GM23338 (cell line): ENCODE data around the gene PQBP1. TPM values are rescaled to one million over a fixed set of nuclear protein-coding genes. Genes with fewer than 3 reads are reported as not detected.
"Not testable (repeated sequence)": the region's sequence is repeated elsewhere in the genome, so short reads cannot be mapped to it uniquely, and the experiment has no call there.

Source experiments
- ATAC-seq: fragments of 200-7000 bp; cut with Tn5 transposase; 3 replicates; pipeline ENCODE4 v1.9.1; 2020
- DNase-seq: peaks from one replicate; pipeline ENCODE4 v3.0.0-alpha.2; 2015; ENCODE audit warnings: low spot score
- H2AFZ ChIP-seq: fragments of 200-600 bp; sonication (generic); 2 replicates; pipeline ENCODE4 v1.8.0; 2016; ENCODE audit warnings: antibody characterized with exemption, mild to moderate bottlenecking, moderate library complexity
- H3F3A ChIP-seq: fragments of 200-600 bp; sonication (generic); replicated peaks from 2 replicates; pipeline ENCODE4 v1.8.0; 2017; ENCODE audit warnings: antibody characterized with exemption, mixed run types, low read depth
- H3K27ac ChIP-seq: fragments of 200-600 bp; sonication (generic); 2 replicates; pipeline ENCODE4 v1.6.1; 2016; ENCODE audit warnings: low read depth
- H3K27me3 ChIP-seq: fragments of 200-600 bp; sonication (generic); 2 replicates; pipeline ENCODE4 v1.8.0; 2016; ENCODE audit warnings: mild to moderate bottlenecking, mixed run types, moderate library complexity; ENCODE audit not compliant: insufficient read depth
- H3K36me3 ChIP-seq: fragments of 200-600 bp; sonication (generic); 2 replicates; pipeline ENCODE4 v1.8.0; 2016; ENCODE audit warnings: mild to moderate bottlenecking; ENCODE audit not compliant: insufficient read depth
- H3K4me1 ChIP-seq: fragments of 200-600 bp; sonication (generic); 2 replicates; pipeline ENCODE4 v1.8.0; 2016; ENCODE audit warnings: mild to moderate bottlenecking, moderate library complexity; ENCODE audit not compliant: insufficient read depth
- H3K4me2 ChIP-seq: fragments of 200-600 bp; sonication (generic); 2 replicates; pipeline ENCODE4 v1.7.1; 2017; ENCODE audit warnings: mixed run types
- H3K4me3 ChIP-seq: fragments of 200-600 bp; sonication (generic); 2 replicates; pipeline ENCODE4 v1.6.1; 2016; ENCODE audit warnings: mixed run types
- H3K79me2 ChIP-seq: fragments of 200-600 bp; sonication (generic); replicated peaks from 2 replicates; pipeline ENCODE4 v1.8.0; 2017; ENCODE audit warnings: mild to moderate bottlenecking; ENCODE audit not compliant: insufficient read depth
- H3K9me2 ChIP-seq: fragments of 200-600 bp; sonication (generic); 2 replicates; pipeline ENCODE4 v1.8.0; 2017; ENCODE audit not compliant: insufficient read depth
- H4K20me1 ChIP-seq: fragments of 200-600 bp; sonication (generic); replicated peaks from 2 replicates; pipeline ENCODE4 v1.8.0; 2017; ENCODE audit warnings: mild to moderate bottlenecking; ENCODE audit not compliant: insufficient read depth
- H3K27ac Mint-ChIP-seq: 2 replicates; pipeline ENCODE4 v1.8.0; 2020; ENCODE audit warnings: inconsistent platforms, mild to moderate bottlenecking, moderate library complexity, mixed read lengths
- H3K27me3 Mint-ChIP-seq: 3 replicates; pipeline ENCODE4 v1.8.0; 2022; ENCODE audit warnings: low read depth, mild to moderate bottlenecking, moderate library complexity, mixed read lengths, inconsistent platforms; ENCODE audit not compliant: insufficient read depth, poor library complexity
- H3K36me3 Mint-ChIP-seq: 3 replicates; pipeline ENCODE4 v1.8.0; 2021; ENCODE audit warnings: low read depth, mild to moderate bottlenecking, inconsistent platforms, moderate library complexity, mixed read lengths
- H3K4me1 Mint-ChIP-seq: 3 replicates; pipeline ENCODE4 v1.8.0; 2020; ENCODE audit warnings: mild to moderate bottlenecking, inconsistent platforms, mixed read lengths
- H3K4me3 Mint-ChIP-seq: 3 replicates; pipeline ENCODE4 v1.8.0; 2021; ENCODE audit warnings: moderate library complexity, mild to moderate bottlenecking, inconsistent platforms, mixed read lengths
- H3K9me3 Mint-ChIP-seq: 3 replicates; pipeline ENCODE4 v1.8.0; 2020; ENCODE audit warnings: moderate library complexity, mild to moderate bottlenecking, inconsistent platforms, mixed read lengths
- CREB1 ChIP-seq: fragments of 250-450 bp; sonication (Bioruptor Pico); IDR thresholded peaks from 2 replicates; pipeline ENCODE4 v1.5.0; 2020; ENCODE audit warnings: low read depth, mild to moderate bottlenecking, moderate library complexity
- EZH2 ChIP-seq: fragments of 200-600 bp; sonication (generic); IDR thresholded peaks from one replicate; pipeline ENCODE4 v1.8.0; 2017; ENCODE audit warnings: antibody characterized with exemption, mild to moderate bottlenecking, low read depth; ENCODE audit not compliant: unreplicated experiment
- NANOG ChIP-seq: IDR thresholded peaks from 2 replicates; pipeline ENCODE4 v1.6.1; 2016; ENCODE audit warnings: antibody characterized with exemption, borderline replicate concordance
- POLR2AphosphoS5 ChIP-seq: IDR thresholded peaks from 2 replicates; pipeline ENCODE4 v1.6.1; 2016; ENCODE audit warnings: antibody characterized with exemption, low read depth
- ZNF114 ChIP-seq: fragments of 250-450 bp; sonication (Bioruptor Pico); IDR thresholded peaks from 2 replicates; pipeline ENCODE4 v1.5.0; 2020; ENCODE audit warnings: mild to moderate bottlenecking, moderate library complexity
- polyA plus RNA-seq: library from polyadenylated mRNA; unstranded; fragments of >200 nt; fragmentation: Nextera tagmentation; extraction: Ambion mirVana; gene quantifications from 2 replicates; pipeline ENCODE4 v1.2.1, GENCODE V29; 2016
- total RNA-seq: library from RNA; depleted of rRNA; stranded (reverse); fragments of >200 nt; shearing (Covaris generic); gene quantifications from 2 replicates; pipeline ENCODE4 v1.2.3, GENCODE V29; 2014
- TF ChIP-seq, protein P1 (sequence below), 2 experiments: fragments of 200-600 bp in 1 of 2; sonication (generic) in 1 of 2; conservative IDR thresholded peaks; 2 replicates each; pipeline versions ENCODE4 v1.5.1 to v1.6.1; 2016 to 2017; ENCODE audit warnings: antibody characterized with exemption in 2 of 2, low read depth in 2 of 2, mild to moderate bottlenecking in 2 of 2, moderate library complexity in 1 of 2
- TF ChIP-seq, protein P2 (sequence below): IDR thresholded peaks from 2 replicates; pipeline ENCODE4 v1.6.1; 2016; ENCODE audit warnings: antibody characterized with exemption

The PQBP1 gene
- total and polyA plus RNA-seq, 2 experiments from 2014 or later: 63.4 to 130 TPM

GRCh38 chrX:48853494-48853893 lies 44.2 kb upstream of the PQBP1 start:
- H3K9me3 Mint-ChIP-seq: peaks cover 22% of the 10 kb centered on the region
- H4K20me1 ChIP-seq, H3K4me1 Mint-ChIP-seq, DNase-seq, H3K36me3 ChIP-seq, H2AFZ ChIP-seq, ATAC-seq, H3F3A ChIP-seq, H3K27me3 Mint-ChIP-seq, H3K27me3 ChIP-seq, H3K36me3 Mint-ChIP-seq, H3K27ac ChIP-seq, H3K4me2 ChIP-seq, H3K27ac Mint-ChIP-seq, H3K9me2 ChIP-seq, H3K79me2 ChIP-seq, H3K4me1 ChIP-seq, H3K4me3 ChIP-seq, H3K4me3 Mint-ChIP-seq: not testable (repeated sequence)

DNA sequence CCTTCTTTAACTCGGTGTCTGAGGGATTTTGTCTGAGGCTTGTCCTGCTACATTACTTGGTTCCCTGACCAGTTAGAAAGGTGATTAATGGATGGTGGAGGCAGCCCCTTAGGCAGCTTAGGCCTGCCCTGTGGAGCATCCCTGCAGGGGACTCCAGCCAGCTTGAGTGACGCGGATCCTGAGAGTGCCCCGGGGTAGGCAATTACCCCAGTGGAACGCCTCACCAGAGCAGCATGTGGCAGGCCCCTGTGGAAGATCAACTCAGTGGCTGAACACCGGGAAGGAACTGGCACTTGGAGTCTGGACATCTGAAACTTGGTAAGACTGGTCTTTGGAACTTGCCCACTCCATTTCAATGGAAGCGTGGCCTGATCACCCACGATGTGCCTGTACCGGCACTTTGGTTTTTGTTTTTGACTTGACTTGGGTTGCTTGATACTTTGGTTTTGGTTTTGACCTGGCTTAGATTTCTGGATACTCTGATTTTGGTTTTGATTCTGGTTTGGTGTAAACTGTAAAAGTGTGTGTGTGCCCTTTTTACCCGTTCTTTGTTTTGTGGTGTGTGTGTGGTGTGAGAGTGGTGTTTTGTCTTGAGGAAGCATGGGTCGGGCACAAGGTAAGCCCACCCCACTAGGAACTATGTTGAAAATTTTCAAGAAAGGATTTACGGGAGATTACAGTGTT lies 43.5 kb upstream of the PQBP1 start:
- H3K4me3 ChIP-seq, H3K27ac ChIP-seq, H4K20me1 ChIP-seq, H3F3A ChIP-seq, H3K4me3 Mint-ChIP-seq, H3K27me3 Mint-ChIP-seq, ATAC-seq, H3K27me3 ChIP-seq, DNase-seq, H2AFZ ChIP-seq, H3K27ac Mint-ChIP-seq, H3K36me3 ChIP-seq, H3K36me3 Mint-ChIP-seq, H3K4me2 ChIP-seq, H3K4me1 Mint-ChIP-seq, H3K9me2 ChIP-seq, H3K4me1 ChIP-seq, H3K79me2 ChIP-seq: not testable (repeated sequence)
- peaks cover 22% of the 10 kb centered on the region for H3K9me3 Mint-ChIP-seq

GRCh38 chrX:48854898-48855297 lies 42.8 kb upstream of the PQBP1 start:
- Histone ChIP-seq H3K27me3 (no peaks in the 10 kb centered on the region), H4K20me1 (no peaks in the 10 kb centered on the region), H2AFZ (no peak overlapping the region), H3K4me2 (no peak overlapping the region), H3K79me2 (no peaks in the 10 kb centered on the region), H3K36me3 (no peaks in the 10 kb centered on the region), H3K27ac (no peak overlapping the region), H3K9me2 (no peaks in the 10 kb centered on the region), H3K4me1 (no peaks in the 10 kb centered on the region), H3F3A (no peaks in the 10 kb centered on the region), H3K4me3 (no peak overlapping the region)
- peaks cover 5% of the 10 kb centered on the region for H3K27me3 Mint-ChIP-seq
- H3K36me3 Mint-ChIP-seq: peaks cover 8% of the 10 kb centered on the region; the same call in 2 of the 3 replicates
- H3K27ac Mint-ChIP-seq: no peak overlapping the region
- TF ChIP-seq POLR2AphosphoS5: no peak
- TF ChIP-seq, protein P1, sequence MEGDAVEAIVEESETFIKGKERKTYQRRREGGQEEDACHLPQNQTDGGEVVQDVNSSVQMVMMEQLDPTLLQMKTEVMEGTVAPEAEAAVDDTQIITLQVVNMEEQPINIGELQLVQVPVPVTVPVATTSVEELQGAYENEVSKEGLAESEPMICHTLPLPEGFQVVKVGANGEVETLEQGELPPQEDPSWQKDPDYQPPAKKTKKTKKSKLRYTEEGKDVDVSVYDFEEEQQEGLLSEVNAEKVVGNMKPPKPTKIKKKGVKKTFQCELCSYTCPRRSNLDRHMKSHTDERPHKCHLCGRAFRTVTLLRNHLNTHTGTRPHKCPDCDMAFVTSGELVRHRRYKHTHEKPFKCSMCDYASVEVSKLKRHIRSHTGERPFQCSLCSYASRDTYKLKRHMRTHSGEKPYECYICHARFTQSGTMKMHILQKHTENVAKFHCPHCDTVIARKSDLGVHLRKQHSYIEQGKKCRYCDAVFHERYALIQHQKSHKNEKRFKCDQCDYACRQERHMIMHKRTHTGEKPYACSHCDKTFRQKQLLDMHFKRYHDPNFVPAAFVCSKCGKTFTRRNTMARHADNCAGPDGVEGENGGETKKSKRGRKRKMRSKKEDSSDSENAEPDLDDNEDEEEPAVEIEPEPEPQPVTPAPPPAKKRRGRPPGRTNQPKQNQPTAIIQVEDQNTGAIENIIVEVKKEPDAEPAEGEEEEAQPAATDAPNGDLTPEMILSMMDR (conservative IDR thresholded peaks at IDR 0.05; ENCODE audit: low read depth in 2 of 2): peak; percentile 38 to 58; a peak in 3 of 4 replicates
- peaks cover 22% of the 10 kb centered on the region for H3K9me3 Mint-ChIP-seq
- ATAC-seq: no peak; the same call in 2 of the 3 replicates
- no peak overlapping the region for H3K4me3 Mint-ChIP-seq
- peaks cover 6% of the 10 kb centered on the region for H3K4me1 Mint-ChIP-seq
- DNase-seq: peak; percentile 47

DNA sequence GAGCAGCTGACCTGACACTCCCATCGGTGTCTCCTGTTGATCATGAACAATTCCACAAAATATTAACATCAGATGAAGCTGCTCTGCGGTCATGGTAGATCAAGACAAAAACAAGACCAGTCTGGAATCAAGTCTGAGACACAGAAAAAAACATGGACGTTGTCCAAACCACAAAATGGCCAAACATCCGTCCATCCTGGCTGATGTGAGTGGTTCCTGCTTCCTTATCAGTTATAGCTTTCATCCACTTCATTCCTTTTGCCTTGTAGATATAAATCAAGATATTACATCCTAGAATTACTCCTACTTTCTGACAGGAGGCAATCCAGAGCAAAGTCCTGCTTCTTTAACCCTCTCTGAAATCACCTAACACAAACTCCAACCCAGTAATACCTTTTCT lies 33.5 kb upstream of the PQBP1 start:
- Histone ChIP-seq H3K79me2 (no peaks in the 10 kb centered on the region), H3K4me1 (no peaks in the 10 kb centered on the region), H3K27me3 (no peaks in the 10 kb centered on the region), H3K4me3 (no peak overlapping the region), H3K27ac (no peak overlapping the region), H3K9me2 (no peaks in the 10 kb centered on the region), H4K20me1 (no peaks in the 10 kb centered on the region), H3F3A (no peaks in the 10 kb centered on the region), H3K4me2 (no peak overlapping the region), H3K36me3 (no peaks in the 10 kb centered on the region), H2AFZ (no peak overlapping the region)
- H3K9me3 Mint-ChIP-seq: no peaks in the 10 kb centered on the region
- H3K4me3 Mint-ChIP-seq: no peak overlapping the region
- no peak overlapping the region for H3K27ac Mint-ChIP-seq
- peaks cover 5% of the 10 kb centered on the region; the same call in 1 of the 3 replicates for H3K4me1 Mint-ChIP-seq
- ATAC-seq (no peak), DNase-seq (no peak)
- no peaks in the 10 kb centered on the region for H3K36me3 Mint-ChIP-seq
- peaks cover 1% of the 10 kb centered on the region for H3K27me3 Mint-ChIP-seq
- TF ChIP-seq POLR2AphosphoS5: no peak
- TF ChIP-seq ZNF114 (CRISPR knock-in tag): no peak
- TF ChIP-seq, protein P1 (conservative IDR thresholded peaks at IDR 0.05; ENCODE audit: low read depth in 2 of 2): no peak
- no peak for TF ChIP-seq NANOG
- TF ChIP-seq, protein P2, sequence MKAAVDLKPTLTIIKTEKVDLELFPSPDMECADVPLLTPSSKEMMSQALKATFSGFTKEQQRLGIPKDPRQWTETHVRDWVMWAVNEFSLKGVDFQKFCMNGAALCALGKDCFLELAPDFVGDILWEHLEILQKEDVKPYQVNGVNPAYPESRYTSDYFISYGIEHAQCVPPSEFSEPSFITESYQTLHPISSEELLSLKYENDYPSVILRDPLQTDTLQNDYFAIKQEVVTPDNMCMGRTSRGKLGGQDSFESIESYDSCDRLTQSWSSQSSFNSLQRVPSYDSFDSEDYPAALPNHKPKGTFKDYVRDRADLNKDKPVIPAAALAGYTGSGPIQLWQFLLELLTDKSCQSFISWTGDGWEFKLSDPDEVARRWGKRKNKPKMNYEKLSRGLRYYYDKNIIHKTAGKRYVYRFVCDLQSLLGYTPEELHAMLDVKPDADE: no peak
- no peak for TF ChIP-seq CREB1 (CRISPR knock-in tag)
- TF ChIP-seq EZH2: no peak
